ENCODE measurements around the gene PARP9. TPM values are rescaled to one million over a fixed set of nuclear protein-coding genes. Genes with fewer than 3 reads are reported as not detected.

PARP9 gene
- total and polyA plus RNA-seq, 4 donors = 13.5 to 41.9 (median 25.4) TPM

DNA sequence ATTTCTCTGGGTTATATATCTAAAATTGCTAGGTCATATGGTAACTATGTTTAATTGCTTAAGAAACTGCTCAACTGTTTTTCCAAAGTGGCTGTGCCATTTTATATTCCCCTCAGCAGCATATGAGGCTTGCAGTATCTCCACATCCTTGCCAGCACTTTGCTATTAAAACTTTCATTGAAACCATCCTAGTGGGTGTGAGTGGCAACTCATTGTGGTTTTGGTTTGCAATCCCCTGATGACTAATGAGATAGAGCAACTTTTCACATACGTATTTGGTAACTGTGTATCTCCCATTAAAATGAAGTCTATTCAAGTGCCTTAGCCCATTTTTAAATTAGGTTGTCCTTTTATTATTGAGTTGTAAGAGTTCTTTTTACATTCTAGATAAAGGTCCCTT, 66.7 kb downstream of the PARP9 start:
- no peak for ATAC-seq (ENCODE audit: low FRiP score)

GRCh38 chr3:122496508-122496907, 67.6 kb downstream of the PARP9 start:
- H3K9me3 ChIP-seq (ENCODE audit: control insufficient read depth, low read length) = no peaks in the 10 kb centered on the region
- H3K36me3 ChIP-seq (ENCODE audit: control insufficient read depth in 1 of 2, insufficient read depth in 2 of 2, low read length in 1 of 2) = peaks cover 0 to 4% of the 10 kb centered on the region in 2 donors
- no peak overlapping the region for H3K4me3 ChIP-seq (ENCODE audit: low read length in 2 of 2)
- intact Hi-C loops (cut with DNase I) = no loop called here
- ATAC-seq (ENCODE audit: low FRiP score) (no peak), DNase-seq (no peak)
- H3K27me3 ChIP-seq (ENCODE audit: control insufficient read depth in 1 of 2, insufficient read depth in 2 of 2, low read length in 1 of 2) = no peaks in the 10 kb centered on the region
- WGBS, 2 donors = 76 to 81% methylated on average over 2 of the region's 2 CpGs
- H3K4me1 ChIP-seq (ENCODE audit: control insufficient read depth in 1 of 2, insufficient read depth in 2 of 2, low read length in 2 of 2) = peaks cover 0 to 3% of the 10 kb centered on the region in 2 donors
- H3K27ac ChIP-seq (ENCODE audit: low read depth in 1 of 2, low read length in 2 of 2) = no peak overlapping the region

More for the DNA sequence above, 66.7 kb downstream of the PARP9 start:
- intact Hi-C loops (cut with DNase I) = no loop called here
- H3K4me3 ChIP-seq (ENCODE audit: low read length in 2 of 2) = no peak overlapping the region
- WGBS, 2 donors = 54 to 72% methylated on average over 1 of the region's 1 CpG
- no peaks in the 10 kb centered on the region for H3K9me3 ChIP-seq (ENCODE audit: control insufficient read depth, low read length)
- peaks cover 0 to 4% of the 10 kb centered on the region in 2 donors for H3K36me3 ChIP-seq (ENCODE audit: control insufficient read depth in 1 of 2, insufficient read depth in 2 of 2, low read length in 1 of 2)
- no peaks in the 10 kb centered on the region for H3K27me3 ChIP-seq (ENCODE audit: control insufficient read depth in 1 of 2, insufficient read depth in 2 of 2, low read length in 1 of 2)
- no peak overlapping the region for H3K27ac ChIP-seq (ENCODE audit: low read depth in 1 of 2, low read length in 2 of 2)
- no peak for DNase-seq
- H3K4me1 ChIP-seq (ENCODE audit: control insufficient read depth in 1 of 2, insufficient read depth in 2 of 2, low read length in 2 of 2) = peaks cover 0 to 6% of the 10 kb centered on the region in 2 donors

GRCh38 chr3:122493296-122493695, 70.8 kb downstream of the PARP9 start:
- ATAC-seq (ENCODE audit: low FRiP score) = no peak
- Histone ChIP-seq H3K27ac (ENCODE audit: low read depth in 1 of 2, low read length in 2 of 2) (no peak overlapping the region), H3K4me3 (ENCODE audit: low read length in 2 of 2) (no peak overlapping the region), H3K4me1 (ENCODE audit: control insufficient read depth in 1 of 2, insufficient read depth in 2 of 2, low read length in 2 of 2) (no peaks in the 10 kb centered on the region), H3K36me3 (ENCODE audit: control insufficient read depth in 1 of 2, insufficient read depth in 2 of 2, low read length in 1 of 2) (peaks cover 0 to 4% of the 10 kb centered on the region in 2 donors), H3K9me3 (ENCODE audit: control insufficient read depth, low read length) (no peaks in the 10 kb centered on the region), H3K27me3 (ENCODE audit: control insufficient read depth in 1 of 2, insufficient read depth in 2 of 2, low read length in 1 of 2) (no peaks in the 10 kb centered on the region)
- no peak for DNase-seq
- WGBS, 2 donors = 92 to 93% methylated on average over 3 of the region's 3 CpGs
- intact Hi-C loops (cut with DNase I) = no loop called here

GRCh38 chr3:122488262-122488973, 75.7 kb downstream of the PARP9 start:
- no peaks in the 10 kb centered on the region for H3K36me3 ChIP-seq (ENCODE audit: control insufficient read depth in 1 of 2, insufficient read depth in 2 of 2, low read length in 1 of 2)
- ATAC-seq (ENCODE audit: low FRiP score) (no peak), DNase-seq (no peak)
- no peaks in the 10 kb centered on the region for H3K27me3 ChIP-seq (ENCODE audit: control insufficient read depth in 1 of 2, insufficient read depth in 2 of 2, low read length in 1 of 2)
- no peak overlapping the region for H3K27ac ChIP-seq (ENCODE audit: low read depth in 1 of 2, low read length in 2 of 2)
- H3K9me3 ChIP-seq (ENCODE audit: control insufficient read depth, low read length) = no peaks in the 10 kb centered on the region
- WGBS, 2 donors = 85 to 89% methylated on average over 7 of the region's 7 CpGs
- intact Hi-C loops (cut with DNase I) = no loop called here
- no peak overlapping the region for H3K4me3 ChIP-seq (ENCODE audit: low read length in 2 of 2)
- H3K4me1 ChIP-seq (ENCODE audit: control insufficient read depth in 1 of 2, insufficient read depth in 2 of 2, low read length in 2 of 2) = no peaks in the 10 kb centered on the region

DNA sequence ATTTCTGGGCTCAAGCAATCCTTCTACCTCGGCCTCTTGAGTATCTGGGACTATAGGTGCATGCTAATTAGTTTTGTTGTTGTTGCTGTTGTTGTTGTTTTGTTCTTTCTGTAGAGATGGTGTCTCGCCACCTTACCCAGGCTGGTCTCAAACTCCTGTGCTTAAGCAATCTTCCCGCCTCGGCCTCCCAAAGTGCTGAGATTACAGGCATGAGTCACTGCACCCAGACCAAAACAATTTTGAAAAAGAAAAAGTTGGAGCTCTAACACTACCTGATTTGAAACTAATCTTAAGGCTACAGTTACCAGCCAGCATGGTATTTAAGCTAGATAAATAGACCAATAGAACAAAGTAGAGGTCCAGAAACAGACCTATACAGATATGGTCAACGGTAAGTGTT, 79.1 kb downstream of the PARP9 start:
- ATAC-seq (ENCODE audit: low FRiP score) (no peak), DNase-seq (no peak)
- no peaks in the 10 kb centered on the region for H3K9me3 ChIP-seq (ENCODE audit: control insufficient read depth, low read length)
- no peak overlapping the region for H3K4me3 ChIP-seq (ENCODE audit: low read length in 2 of 2)
- peaks cover 0 to 3% of the 10 kb centered on the region in 2 donors for H3K4me1 ChIP-seq (ENCODE audit: control insufficient read depth in 1 of 2, insufficient read depth in 2 of 2, low read length in 2 of 2)
- intact Hi-C loops (cut with DNase I) = no loop called here
- no peak overlapping the region for H3K27ac ChIP-seq (ENCODE audit: low read depth in 1 of 2, low read length in 2 of 2)
- no peaks in the 10 kb centered on the region for H3K36me3 ChIP-seq (ENCODE audit: control insufficient read depth in 1 of 2, insufficient read depth in 2 of 2, low read length in 1 of 2)
- no peaks in the 10 kb centered on the region for H3K27me3 ChIP-seq (ENCODE audit: control insufficient read depth in 1 of 2, insufficient read depth in 2 of 2, low read length in 1 of 2)
- WGBS, 2 donors = 53 to 59% methylated on average over 5 of the region's 5 CpGs

DNA sequence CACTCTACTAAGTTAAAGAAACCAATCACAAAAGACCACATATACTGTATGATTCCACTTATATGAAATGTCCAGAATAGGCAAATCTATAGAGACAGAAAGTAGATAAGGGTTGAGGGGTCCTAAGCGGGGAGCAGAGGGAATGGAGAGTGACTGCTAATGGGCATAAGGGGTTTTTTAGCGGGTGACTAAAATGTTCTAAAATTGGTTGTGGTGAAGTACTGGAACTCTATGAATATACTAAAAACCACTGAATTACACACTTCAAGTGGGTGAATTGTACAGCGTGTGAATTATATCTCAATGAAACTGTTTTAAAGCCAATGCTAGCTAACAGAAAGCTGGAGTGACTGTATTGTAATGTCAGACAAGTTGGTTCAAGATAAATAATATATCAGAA, 82.7 kb downstream of the PARP9 start:
- intact Hi-C loops (cut with DNase I) = no loop called here
- Histone ChIP-seq H3K27ac (ENCODE audit: low read depth in 1 of 2, low read length in 2 of 2) (no peak overlapping the region), H3K36me3 (ENCODE audit: control insufficient read depth in 1 of 2, insufficient read depth in 2 of 2, low read length in 1 of 2) (no peaks in the 10 kb centered on the region), H3K9me3 (ENCODE audit: control insufficient read depth, low read length) (no peaks in the 10 kb centered on the region), H3K4me3 (ENCODE audit: low read length in 2 of 2) (no peak overlapping the region), H3K27me3 (ENCODE audit: control insufficient read depth in 1 of 2, insufficient read depth in 2 of 2, low read length in 1 of 2) (no peaks in the 10 kb centered on the region), H3K4me1 (ENCODE audit: control insufficient read depth in 1 of 2, insufficient read depth in 2 of 2, low read length in 2 of 2) (peaks cover 0 to 3% of the 10 kb centered on the region in 2 donors)
- ATAC-seq (ENCODE audit: low FRiP score) (no peak), DNase-seq (no peak)
- 92 to 95% methylated on average over 3 of the region's 3 CpGs for WGBS, 2 donors

Other genes starting within 250 kb of the PARP9 start
- 1 to 10 TPM; 3.6 to 9.3 TPM for gene CSTA, start 239.1 kb downstream of the PARP9 start, total RNA-seq
- 10 to 100 TPM in 1 of 2 donors, 1 to 10 TPM in 1; 5.7 to 11.4 TPM for gene CSTA, start 239.1 kb downstream of the PARP9 start, polyA plus RNA-seq
- gene MIX23, start 181.1 kb downstream of the PARP9 start, total RNA-seq = 10 to 100 TPM; 10.6 to 18.6 TPM
- gene MIX23, start 181.1 kb downstream of the PARP9 start, polyA plus RNA-seq = 10 to 100 TPM; 13.2 to 17.3 TPM
- 10 to 100 TPM; 23.7 to 35.2 TPM for gene FAM162A, start 180.1 kb downstream of the PARP9 start, total RNA-seq
- gene FAM162A, start 180.1 kb downstream of the PARP9 start, polyA plus RNA-seq = 10 to 100 TPM; 53.3 to 57.7 TPM
- gene WDR5B, start 148.2 kb downstream of the PARP9 start, total RNA-seq = 1 to 10 TPM; 4.2 to 4.3 TPM
- gene WDR5B, start 148.2 kb downstream of the PARP9 start, polyA plus RNA-seq = 1 to 10 TPM; 1.6 to 4.1 TPM
- 10 to 100 TPM; 71.8 to 74.1 TPM for gene KPNA1, start 49.4 kb downstream of the PARP9 start, total RNA-seq
- gene KPNA1, start 49.4 kb downstream of the PARP9 start, polyA plus RNA-seq = 10 to 100 TPM; 11.6 to 14.9 TPM
- 10 to 100 TPM; 26.6 to 33.3 TPM for gene DTX3L, start within 50 bp of the PARP9 start, total RNA-seq
- gene DTX3L, start within 50 bp of the PARP9 start, polyA plus RNA-seq = 1 to 10 TPM; 5.5 to 6.0 TPM
- gene PARP15, start 13.3 kb upstream of the PARP9 start, total RNA-seq = 1 to 10 TPM; 2.3 to 7.3 TPM
- under 1 TPM; 0.13 to 0.28 TPM for gene PARP15, start 13.3 kb upstream of the PARP9 start, polyA plus RNA-seq
- gene PARP14, start 116.5 kb upstream of the PARP9 start, total RNA-seq = 10 to 100 TPM; 54.4 to 79.6 TPM
- 10 to 100 TPM in 1 of 2 donors, 1 to 10 TPM in 1; 8.1 to 16.1 TPM for gene PARP14, start 116.5 kb upstream of the PARP9 start, polyA plus RNA-seq
- gene HSPBAP1, start 229.5 kb upstream of the PARP9 start, total RNA-seq = 10 to 100 TPM in 1 of 2 donors, 1 to 10 TPM in 1; 8.5 to 18.6 TPM
- gene HSPBAP1, start 229.5 kb upstream of the PARP9 start, polyA plus RNA-seq = 10 to 100 TPM in 1 of 2 donors, 1 to 10 TPM in 1; 3.5 to 11.7 TPM
- gene SLC49A4, start 230.8 kb upstream of the PARP9 start, total RNA-seq = 10 to 100 TPM; 10.3 to 13.4 TPM
- 1 to 10 TPM; 3.1 to 6.8 TPM for gene SLC49A4, start 230.8 kb upstream of the PARP9 start, polyA plus RNA-seq